GM13977 (cell line): Measurements from ENCODE around the gene PLEKHA8.

Source experiments
- DNase-seq: peaks from one replicate; pipeline ENCODE4 v3.0.0; 2012; ENCODE audit warnings: low spot score
- CTCF ChIP-seq: IDR thresholded peaks from 2 replicates; pipeline ENCODE4 v1.5.1; 2012; ENCODE audit warnings: mild to moderate bottlenecking, control low read depth; ENCODE audit not compliant: insufficient read depth; ENCODE audit errors: extremely low read depth, missing control alignments
- in situ Hi-C: fragments of 300-500 bp; cut with MboI; formaldehyde crosslinking; loops from one replicate; pipeline ENCODE4 v1.12.0; 2022; ENCODE audit warnings: low sequenced_read_pairs, low pct_unique_long_range_greater_than_20kb, mixed read lengths, inconsistent platforms; ENCODE audit not compliant: unreplicated experiment

The PLEKHA8 gene

GRCh38 chr7:30148426-30148825 is 120.2 kb downstream of the PLEKHA8 start:
- in situ Hi-C loops, result no loop called here
- TF ChIP-seq CTCF, result no peak
- DNase-seq, result no peak

GRCh38 chr7:30148951-30149459 is 120.8 kb downstream of the PLEKHA8 start:
- in situ Hi-C loops, result no loop called here
- no peak for DNase-seq
- TF ChIP-seq CTCF, result no peak

GRCh38 chr7:30149640-30150272 is 121.5 kb downstream of the PLEKHA8 start:
- in situ Hi-C loops, result loop anchor here (25.0 kb wide), 1 partner anchor 413 kb away; no protein-coding TSS in a partner anchor
- no peak for DNase-seq

GRCh38 chr7:30150711-30151110 is 122.5 kb downstream of the PLEKHA8 start:
- in situ Hi-C loops, result loop anchor here (25.0 kb wide), 1 partner anchor 412 kb away; no protein-coding TSS in a partner anchor
- no peak for TF ChIP-seq CTCF
- no peak for DNase-seq

More at GRCh38 chr7:30149640-30150272, 121.5 kb downstream of the PLEKHA8 start:
- TF ChIP-seq CTCF, result no peak

GRCh38 chr7:30154111-30154587 is 125.9 kb downstream of the PLEKHA8 start:
- in situ Hi-C loops, result loop anchor here (25.0 kb wide), 1 partner anchor 408 kb away; no protein-coding TSS in a partner anchor
- TF ChIP-seq CTCF, result no peak
- no peak for DNase-seq

GRCh38 chr7:30155481-30155880 is 127.3 kb downstream of the PLEKHA8 start:
- DNase-seq, result no peak
- in situ Hi-C loops, result loop anchor here (25.0 kb wide), 1 partner anchor 407 kb away; no protein-coding TSS in a partner anchor
- no peak for TF ChIP-seq CTCF
